ENCODE data around the gene KIAA1755. TPM values are rescaled to one million over a fixed set of nuclear protein-coding genes. Genes with fewer than 3 reads are reported as not detected.

The KIAA1755 gene
- total RNA-seq, 1 donor from 2014 or later, result 0.16 TPM

DNA sequence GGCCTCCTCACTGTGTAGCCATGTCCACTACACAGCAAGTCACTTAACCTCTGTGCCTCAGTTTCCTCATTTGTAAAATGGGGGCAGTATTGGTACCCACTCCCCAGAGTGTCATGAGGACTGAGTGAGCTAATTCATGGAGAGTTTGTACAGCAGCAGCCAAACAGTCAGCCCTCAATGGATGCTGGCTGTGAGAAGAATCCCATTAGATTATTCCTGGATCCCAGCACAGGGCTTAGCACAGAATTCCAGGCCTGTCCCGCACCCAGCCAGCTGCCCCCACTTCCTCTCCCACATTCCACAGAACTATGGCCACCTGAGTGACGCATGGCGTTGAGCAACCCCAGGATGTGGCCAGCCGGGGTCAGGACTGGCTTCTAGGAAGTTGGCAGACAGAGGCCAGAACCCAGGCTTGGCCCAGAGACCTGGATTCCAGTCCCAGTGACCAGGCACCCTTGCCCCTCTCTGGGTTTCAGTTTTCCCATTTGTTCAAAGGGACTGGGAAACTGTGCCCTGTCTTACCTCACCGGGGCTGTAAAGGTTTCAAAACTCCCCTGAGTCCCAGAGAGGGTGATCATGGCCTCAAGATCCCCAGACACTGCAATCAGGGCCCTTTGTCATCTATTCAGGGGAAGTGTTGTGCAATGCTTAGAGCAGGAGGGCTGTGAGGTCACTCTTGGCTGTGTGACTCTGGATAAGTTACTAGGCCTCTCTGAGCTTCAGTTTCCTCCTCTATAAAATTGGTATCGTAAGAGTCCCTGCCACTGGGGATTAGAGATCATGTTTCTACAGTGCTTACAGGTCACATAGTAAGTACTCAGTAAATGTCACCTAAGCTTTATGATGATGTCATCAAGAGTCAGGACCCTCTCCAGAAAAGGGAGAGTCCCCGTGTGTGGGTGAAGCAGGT, 92.4 kb downstream of the KIAA1755 start:
- DNase-seq (ENCODE audit: low read depth), result peak; percentile 94

DNA sequence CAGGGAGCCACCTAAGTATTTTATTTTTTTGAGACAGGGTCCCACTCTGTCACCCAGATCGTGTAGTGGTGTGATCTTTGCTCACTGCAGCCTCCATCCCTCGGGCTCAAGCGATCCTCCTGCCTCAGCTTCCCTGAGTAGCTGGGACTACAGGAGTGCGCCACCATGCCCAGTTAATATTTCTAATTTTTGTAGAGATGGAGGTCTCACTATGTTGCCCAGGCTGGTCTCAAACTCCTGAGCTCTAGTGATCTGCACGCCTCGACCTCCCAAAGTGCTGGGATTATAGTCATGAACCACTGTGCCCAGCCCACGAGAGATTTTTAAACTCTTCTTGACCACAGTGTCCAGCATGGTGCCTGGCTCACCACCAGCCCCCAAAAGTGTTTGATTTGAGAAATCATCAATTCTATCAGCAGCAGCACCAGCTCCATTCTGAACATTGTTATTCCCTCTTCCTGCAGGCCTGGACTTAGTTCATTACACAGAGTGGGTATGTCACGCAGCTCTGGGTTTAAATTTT, 93.1 kb downstream of the KIAA1755 start:
- DNase-seq (ENCODE audit: low read depth), result no peak

DNA sequence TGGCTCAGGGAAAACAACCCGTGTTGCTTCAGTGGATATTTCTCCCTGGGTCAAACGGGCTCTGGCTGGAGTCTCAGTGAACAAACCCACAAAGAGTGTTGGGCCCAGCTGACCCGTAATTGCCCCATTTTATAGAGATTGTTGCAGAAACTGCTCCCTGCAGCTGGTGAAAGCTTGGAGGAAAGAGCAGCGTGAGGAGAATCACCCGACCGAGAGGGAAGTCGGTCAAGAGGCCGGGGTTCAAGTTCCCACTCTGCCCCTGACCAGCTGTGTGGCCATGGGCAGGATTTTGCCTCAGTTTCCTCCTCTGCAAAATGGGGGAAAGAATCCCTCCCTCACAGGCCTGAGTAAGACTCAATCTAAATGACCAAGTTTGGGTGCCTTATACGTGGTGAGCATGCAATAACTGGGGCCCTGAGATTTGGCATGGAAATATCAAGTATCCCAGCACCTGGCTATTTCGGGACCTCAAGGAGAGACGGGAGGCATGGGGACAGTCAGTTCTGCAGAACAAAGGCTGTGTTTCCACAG, 93.8 kb downstream of the KIAA1755 start:
- no peak for DNase-seq (ENCODE audit: low read depth)

DNA sequence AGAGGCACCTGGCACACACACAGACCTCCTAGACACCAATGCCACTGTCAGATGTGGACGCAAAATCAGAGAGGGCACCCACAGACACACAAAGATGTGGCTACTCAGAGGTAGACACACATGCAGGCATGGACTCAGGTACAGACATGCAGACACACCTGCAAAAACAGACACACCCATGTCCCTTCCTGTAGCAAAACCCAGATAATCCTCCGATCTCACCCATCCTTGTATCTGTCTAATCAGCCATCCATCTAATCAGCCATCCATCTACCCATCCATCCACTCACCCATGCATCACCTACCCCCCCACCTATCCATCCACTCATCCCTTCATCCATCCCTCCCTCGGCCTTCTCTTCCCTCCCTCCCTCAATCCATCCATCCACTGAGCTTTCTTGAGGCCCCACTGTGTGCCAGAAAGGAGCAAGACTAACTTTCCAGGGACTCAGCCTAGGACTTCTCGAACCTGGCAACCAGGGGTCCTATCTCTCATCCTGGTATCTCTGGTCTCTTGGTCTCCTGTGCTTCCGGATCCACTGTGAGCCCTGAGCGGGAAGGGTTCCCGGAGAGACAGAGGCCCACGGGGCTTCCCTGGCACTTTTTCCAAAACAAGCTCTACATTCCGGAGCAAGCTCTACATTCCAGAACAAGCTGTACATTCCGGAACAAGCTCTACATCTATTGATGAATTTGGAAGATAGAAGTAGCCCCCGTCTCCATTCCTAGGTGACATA, 94.4 kb downstream of the KIAA1755 start:
- DNase-seq (ENCODE audit: low read depth), result no peak

DNA sequence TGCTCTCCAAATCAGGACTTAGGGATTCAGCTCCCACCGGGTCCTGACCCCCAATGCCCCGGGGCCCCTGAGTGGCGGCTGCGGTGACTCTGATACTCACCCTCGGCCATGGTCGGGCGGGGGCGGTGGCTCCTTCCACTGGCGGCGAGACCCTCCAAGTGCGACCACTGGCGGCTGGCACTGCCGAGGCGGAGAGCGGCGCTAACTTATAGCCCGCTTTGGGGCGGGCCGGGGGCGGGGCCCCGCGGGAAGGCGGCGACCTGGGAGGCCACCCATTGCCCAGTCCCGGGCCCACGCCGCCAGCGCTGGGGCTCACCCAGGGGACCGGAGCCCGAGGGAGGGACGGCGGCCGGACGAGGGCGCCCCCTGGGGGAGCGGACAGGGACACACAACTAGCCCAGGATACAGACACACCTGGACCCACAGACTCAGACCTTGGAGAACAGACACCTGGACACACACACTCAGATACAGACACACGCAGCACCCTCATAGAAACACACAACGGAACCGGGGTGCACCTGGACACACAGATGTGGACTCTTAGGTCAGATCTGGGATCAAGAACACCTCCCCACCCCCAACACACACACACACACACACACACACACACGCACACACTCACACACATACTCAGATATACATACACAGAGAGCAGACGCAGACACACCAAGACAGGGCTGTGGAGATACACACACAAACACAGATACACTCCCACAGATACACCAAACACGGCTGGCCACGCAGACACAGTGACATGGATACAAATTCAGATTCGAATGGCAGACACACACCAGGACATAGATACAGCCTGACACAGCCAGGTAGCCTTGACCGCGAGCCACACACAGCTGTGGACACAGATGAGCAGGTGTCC, 95.2 kb downstream of the KIAA1755 start, which contains the start of gene TGM2:
TGM2 (minus strand) TSS at position 182 of the 877 bp plus-strand sequence; CDS start at position 110, 72 bp downstream.
- peak; percentile 57 for DNase-seq (ENCODE audit: low read depth)

DNA sequence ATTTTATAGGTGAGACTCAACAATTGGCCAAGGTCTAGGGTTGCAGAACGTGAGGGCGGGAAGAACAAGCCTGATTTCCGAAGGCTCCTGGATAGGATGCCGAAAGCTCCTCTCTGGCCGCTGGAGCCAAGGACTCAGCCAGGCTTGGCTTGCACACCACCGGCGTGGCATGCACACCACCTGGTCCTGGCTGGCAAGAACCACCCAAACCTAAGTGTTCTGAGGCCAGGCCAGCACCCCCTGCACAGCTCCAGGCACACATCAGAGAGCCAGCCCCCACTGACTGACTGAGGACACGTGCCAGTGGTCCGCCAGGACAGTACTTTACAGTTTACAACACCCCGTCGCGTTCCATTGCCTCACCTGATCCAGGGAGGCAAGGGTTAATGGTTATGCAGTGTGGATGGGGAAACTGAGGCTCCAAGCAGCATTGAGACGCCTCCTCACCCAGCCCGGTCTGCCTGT, 95.9 kb downstream of the KIAA1755 start:
- DNase-seq (ENCODE audit: low read depth), result no peak

DNA sequence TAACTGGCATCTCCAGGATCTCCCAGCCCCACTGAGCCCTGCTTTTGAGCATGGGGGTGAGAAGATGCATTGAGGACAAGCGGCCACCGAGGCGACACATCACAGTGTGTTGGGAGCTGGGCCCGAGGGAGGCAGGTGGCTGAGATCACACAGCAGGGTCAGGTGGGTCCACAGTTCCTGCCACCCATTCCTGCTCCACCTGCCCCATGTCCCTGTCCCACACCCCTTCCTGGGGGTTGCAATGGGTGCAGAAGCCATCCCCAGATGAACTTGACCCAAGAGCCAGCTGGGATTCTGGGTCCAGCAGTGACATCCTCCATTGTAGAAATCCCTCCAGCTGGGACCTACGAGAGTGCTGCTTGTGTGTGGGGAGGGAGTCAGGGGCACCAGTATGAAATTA, 96.5 kb downstream of the KIAA1755 start:
- no peak for DNase-seq (ENCODE audit: low read depth)

DNA sequence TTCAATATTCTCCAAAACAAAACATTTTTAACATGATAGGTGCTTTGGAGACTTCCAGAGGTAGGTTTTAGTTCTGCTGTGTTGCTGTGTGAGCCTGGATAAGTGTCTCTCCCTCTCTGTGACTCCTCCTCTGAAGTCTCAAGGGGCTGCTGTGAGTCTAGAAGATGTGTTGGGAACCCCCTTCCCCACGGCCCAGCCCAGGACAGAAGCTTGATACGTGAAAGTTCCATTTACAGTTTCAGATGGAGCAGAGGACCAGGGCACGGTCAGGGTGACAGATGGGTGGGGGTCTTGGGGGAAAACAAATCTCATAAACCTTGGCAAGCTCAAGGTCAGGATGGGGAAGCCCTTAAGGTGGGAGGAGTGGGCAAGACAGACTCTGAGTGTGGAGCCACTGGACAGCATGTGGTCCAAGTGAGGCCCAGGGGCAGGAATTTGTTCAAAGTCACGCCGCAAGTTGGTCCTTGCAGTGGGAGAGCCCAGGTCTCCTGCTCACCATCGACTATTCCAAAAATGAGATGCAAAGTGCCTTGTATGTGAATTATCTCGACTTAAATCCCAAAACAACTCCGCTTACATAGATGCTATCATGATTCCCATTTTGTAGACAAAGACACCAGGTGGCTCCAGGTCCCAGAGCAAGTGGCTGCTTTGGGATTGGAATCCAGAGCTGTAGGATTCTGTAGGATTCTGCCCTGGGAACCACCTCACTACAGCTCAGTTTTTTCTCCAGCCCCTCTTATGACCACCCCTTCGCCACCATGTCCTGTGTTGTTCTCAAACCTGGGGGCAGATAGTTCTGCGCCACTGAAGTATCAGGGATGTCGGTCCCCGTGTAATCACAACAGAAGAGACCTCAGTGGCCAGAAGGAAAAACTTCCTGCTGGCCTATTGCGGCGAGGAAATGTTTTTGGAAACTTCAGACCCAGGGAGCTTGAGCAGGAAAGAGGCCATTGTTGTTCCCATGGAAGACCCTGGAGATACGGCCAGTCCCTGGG, 97.4 kb downstream of the KIAA1755 start:
- no peak for DNase-seq (ENCODE audit: low read depth)

DNA sequence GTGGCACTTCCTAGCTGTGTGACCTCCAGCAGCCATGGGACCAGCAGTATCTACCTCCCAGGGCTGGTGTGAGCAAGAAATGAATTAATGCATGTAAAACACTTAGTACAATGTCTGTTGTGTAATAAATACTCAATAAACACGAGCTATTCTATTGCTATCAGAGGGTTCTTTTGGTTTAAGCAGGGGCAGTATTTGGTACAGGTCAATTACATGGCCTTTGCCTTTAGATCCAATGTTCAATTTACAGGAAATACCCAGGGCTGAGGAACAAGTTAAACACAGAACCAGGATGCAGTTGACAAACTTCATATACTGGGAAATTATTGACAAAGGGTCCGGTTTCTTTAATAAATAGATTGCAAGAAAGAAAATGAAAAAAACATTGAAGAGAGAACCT, 98.4 kb downstream of the KIAA1755 start:
- no peak for DNase-seq (ENCODE audit: low read depth)

DNA sequence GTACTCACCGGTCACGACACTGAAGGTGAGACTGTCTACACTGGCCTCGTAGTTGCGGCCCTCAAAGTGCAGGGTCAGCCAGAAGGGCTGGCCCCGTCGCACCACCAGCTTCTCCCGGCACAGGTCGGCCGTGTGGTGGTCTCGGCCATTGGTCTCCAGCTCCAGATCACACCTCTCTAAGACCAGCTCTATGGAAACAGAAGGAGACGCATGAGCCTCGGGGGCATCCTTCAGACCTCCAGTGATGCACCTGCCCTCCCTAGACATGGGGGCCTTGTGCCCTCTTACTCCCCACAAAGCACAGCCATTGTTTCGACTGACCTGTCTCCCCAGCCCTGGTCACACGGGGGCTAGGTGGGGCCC, 99.1 kb downstream of the KIAA1755 start:
- DNase-seq (ENCODE audit: low read depth), result no peak

Other genes with a start within 250 kb of the KIAA1755 start
- 20.0 and 21.8 TPM in 2 replicates for gene TTI1, start 227.3 kb downstream of the KIAA1755 start, total RNA-seq
- gene RPRD1B, start 227.0 kb downstream of the KIAA1755 start, total RNA-seq, result 24.2 and 24.3 TPM in 2 replicates
- 1.0 and 2.6 TPM in 2 replicates for gene TGM2, start 95.5 kb downstream of the KIAA1755 start, total RNA-seq
- gene BPI, start 43.4 kb upstream of the KIAA1755 start, total RNA-seq, result not detected in 2 replicates
- not detected in 2 replicates for gene LBP, start 85.7 kb upstream of the KIAA1755 start, total RNA-seq
- gene SNHG17, start 174.6 kb upstream of the KIAA1755 start, total RNA-seq, result 3.2 and 3.4 TPM in 2 replicates
- gene RALGAPB, start 212.1 kb upstream of the KIAA1755 start, total RNA-seq, result 19.4 and 24.3 TPM in 2 replicates

All from myocyte (in vitro differentiated cells).